Ovary (tissue), 3 donors: ENCODE data around the gene LAMB1.

Experiments
- POLR2A ChIP-seq: fragments of 450-650 bp; IDR thresholded peaks from one replicate; pipeline ENCODE4 v1.6.1; 2017; ENCODE audit warnings: antibody characterized with exemption, mild to moderate bottlenecking, moderate library complexity
- TF ChIP-seq, protein P1 (sequence below), 3 donors: fragments of 450-650 bp in 2 of 3; fragments of 200-600 bp in 1 of 3; IDR thresholded peaks; one replicate each; pipeline versions ENCODE4 v1.5.1 to v1.8.0; 2016 to 2022; ENCODE audit warnings: antibody characterized with exemption in 3 of 3, mild to moderate bottlenecking in 1 of 3
- donor health status: DM: no; HTN: no; CAD: no.

DNA sequence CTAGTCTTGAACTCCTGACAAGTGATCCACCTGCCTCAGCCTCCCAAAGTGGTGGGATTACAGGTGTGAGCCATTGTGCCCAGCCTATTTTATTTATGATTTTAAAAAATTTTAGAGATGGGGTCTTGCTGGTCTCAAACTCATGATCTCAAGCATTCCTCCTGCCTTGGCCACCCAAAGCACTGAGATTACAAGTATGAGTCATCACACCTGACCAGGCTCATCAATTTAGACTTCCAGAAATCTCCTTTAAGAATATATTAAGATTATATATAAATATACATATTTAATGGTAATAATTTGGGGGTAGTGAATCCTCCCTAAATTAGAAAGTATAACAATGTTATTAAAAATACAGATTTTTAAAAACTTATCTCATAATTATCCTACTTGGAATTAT is 29.1 kb downstream of the LAMB1 start:
- TF ChIP-seq, protein P1, sequence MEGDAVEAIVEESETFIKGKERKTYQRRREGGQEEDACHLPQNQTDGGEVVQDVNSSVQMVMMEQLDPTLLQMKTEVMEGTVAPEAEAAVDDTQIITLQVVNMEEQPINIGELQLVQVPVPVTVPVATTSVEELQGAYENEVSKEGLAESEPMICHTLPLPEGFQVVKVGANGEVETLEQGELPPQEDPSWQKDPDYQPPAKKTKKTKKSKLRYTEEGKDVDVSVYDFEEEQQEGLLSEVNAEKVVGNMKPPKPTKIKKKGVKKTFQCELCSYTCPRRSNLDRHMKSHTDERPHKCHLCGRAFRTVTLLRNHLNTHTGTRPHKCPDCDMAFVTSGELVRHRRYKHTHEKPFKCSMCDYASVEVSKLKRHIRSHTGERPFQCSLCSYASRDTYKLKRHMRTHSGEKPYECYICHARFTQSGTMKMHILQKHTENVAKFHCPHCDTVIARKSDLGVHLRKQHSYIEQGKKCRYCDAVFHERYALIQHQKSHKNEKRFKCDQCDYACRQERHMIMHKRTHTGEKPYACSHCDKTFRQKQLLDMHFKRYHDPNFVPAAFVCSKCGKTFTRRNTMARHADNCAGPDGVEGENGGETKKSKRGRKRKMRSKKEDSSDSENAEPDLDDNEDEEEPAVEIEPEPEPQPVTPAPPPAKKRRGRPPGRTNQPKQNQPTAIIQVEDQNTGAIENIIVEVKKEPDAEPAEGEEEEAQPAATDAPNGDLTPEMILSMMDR (IDR thresholded peaks at IDR 0.05), result no peak
- no peak for TF ChIP-seq POLR2A
